GM18498 (cell line): ENCODE results near the gene CCDC69.

Source experiments
- ATAC-seq: cut with Tn5 transposase; IDR thresholded peaks from one replicate; pipeline ENCODE4 v1.9.1; 2021; ENCODE audit warnings: mild to moderate bottlenecking, moderate library complexity; ENCODE audit not compliant: unreplicated experiment

The CCDC69 gene

GRCh38 chr5:151168602-151169344, 55.1 kb downstream of the CCDC69 start:
- ATAC-seq, result no peak

DNA sequence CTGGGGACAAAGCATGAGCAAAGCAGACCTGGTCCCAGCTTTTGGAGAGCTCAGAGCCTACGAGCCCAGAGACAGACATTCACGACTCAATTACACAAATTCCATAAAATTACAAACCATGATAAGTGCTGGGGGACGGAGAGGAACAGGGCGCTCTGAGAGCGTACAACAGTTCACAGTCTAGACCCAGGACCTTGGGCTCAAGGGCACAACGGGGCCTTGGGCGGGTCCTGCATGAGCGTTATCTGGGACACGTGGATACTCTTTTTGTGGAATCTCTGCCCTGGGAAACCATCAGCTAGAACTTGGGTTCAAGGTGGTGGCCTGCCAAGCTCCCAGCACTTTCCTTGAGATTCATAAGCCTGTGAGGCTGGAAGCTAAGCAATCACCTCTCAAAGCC, 56.9 kb downstream of the CCDC69 start:
- ATAC-seq, result no peak

DNA sequence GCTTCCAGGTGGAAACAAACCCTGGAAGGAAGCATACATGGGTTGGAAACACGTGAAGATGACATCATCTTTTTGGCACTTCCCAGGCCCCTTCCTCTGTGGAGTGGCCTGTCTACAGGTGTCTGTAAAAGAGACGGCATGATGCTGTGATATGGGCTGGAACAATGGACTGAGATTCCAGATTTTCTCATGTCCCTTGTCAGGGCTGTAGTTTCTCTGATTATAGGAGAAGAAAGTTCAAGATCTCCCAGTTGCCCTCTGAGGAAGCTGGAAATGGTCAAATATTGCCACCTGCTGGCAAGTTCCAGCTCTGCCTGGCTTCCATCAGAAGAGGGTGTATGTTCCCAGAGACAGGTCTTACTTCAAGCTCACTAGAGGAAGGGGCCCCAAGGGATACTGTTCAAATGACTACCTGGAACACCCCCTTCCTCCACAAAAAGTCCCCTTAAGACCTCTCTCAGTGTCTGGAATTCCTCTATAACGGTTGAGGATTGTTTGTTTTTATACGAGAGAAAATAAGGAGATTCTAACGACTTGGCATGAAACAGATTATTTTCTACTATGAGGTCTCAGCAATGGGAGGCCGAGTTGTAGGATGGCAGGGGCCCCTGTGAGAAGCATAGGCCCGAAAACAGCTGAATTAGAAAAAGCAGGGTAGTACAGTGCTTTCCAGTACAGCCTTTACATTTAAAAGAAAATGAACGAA, 59.1 kb downstream of the CCDC69 start:
- peak; percentile 90 for ATAC-seq

DNA sequence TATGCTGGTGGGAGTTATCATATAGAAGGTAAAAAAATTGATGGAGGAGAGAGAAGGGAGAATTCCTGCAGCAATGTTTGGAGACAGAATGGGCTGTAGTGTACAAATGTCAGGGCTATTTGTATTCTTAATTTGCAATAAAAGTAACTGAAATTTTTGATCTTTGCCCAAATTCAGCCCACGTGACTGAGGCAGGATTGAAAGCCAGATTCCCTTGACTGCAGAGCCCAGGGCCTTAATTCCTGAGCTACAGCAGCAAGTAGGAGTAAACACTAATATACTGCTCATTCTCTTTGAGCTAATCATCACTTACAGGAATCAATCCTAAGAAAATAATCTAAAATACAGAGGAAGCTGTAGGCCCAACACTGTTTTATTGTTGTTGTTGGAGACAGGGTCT, 61.1 kb downstream of the CCDC69 start:
- no peak for ATAC-seq

DNA sequence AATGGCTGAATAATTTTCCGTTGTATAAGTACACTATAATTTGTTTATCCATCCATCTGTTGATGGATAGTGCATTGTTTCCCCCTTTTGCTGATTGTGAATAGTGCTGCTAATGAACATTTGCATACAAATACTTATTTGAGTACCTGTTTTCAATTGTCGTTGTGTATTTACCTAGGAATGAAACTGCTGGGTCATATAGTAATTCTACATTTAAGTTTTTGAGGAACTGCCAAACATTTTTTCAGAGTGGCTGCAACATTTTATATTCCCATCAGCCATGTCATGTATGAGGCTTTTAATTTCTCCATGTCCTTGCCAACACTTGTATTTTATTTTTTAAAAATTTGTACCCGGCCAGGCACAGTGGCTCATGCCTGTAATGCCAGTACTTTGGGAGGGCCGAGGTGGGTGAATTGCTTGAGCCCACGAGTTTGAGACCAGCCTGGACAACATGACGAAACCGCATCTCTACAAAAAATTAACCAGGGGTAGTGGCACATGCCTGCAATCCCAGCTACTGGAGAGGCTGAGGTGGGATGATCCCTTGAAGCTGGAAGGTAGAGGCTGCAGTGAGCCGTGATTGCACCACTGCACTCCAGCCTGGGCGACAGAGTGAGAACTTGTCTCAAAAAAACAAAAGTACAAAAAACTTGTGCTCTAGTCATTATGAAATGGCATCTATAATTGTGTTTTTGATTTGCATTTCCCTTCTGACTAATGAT, 64.1 kb downstream of the CCDC69 start:
- no peak for ATAC-seq

- ATAC-seq, result no peak
Measured at GRCh38 chr5:151158287-151158661, 65.6 kb downstream of the CCDC69 start.

- peak; percentile 70 for ATAC-seq
Measured at GRCh38 chr5:151157426-151158286, 66.2 kb downstream of the CCDC69 start, which contains the start of gene ANXA6. TSS of gene ANXA6 (minus strand) at chr5:151157779. CDS start at chr5:151147901, 9,878 bp downstream.

DNA sequence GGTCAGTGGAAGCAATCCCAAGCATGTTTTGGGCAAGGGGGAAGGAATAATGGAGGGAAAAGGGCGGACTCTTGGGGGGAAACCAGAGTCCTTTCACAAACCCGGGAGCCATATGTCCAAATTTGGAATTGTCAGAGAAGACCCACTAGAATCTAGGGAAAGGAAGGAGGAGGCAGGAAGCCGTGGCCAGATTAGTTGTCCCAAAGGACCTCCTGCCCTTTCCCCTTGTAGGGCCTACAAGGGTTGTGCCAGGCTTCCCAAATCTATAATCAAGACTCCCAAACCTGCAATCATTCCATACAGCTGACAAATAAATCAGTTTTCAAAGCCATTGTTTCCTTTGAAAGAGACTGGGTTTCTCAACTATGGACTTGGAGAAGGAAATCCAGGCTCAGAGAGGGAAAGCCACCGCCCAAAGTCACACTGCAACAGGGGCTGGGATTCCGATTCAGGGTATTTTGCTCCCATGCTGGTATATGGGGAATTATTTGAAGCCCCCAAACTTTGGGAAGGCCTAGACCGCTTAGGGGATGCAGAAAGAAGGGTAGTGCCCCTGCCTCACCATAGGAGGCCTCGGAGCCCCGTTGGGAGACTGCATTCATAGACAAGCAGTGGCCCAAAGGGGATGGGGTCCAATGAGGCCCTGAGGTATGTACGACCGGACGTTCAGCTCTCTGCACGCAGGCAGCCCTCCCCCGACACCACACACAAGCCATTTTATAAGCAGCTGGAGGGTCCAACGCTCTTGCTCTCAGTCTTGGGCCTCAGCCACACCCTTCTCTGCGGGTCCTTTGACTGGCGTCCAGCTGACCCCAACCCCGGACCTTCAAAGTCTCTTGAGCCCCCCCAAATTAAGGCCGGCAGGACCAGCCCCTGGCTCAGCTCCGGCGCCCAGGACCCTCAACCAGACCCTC, 67.1 kb downstream of the CCDC69 start:
- ATAC-seq, result no peak

DNA sequence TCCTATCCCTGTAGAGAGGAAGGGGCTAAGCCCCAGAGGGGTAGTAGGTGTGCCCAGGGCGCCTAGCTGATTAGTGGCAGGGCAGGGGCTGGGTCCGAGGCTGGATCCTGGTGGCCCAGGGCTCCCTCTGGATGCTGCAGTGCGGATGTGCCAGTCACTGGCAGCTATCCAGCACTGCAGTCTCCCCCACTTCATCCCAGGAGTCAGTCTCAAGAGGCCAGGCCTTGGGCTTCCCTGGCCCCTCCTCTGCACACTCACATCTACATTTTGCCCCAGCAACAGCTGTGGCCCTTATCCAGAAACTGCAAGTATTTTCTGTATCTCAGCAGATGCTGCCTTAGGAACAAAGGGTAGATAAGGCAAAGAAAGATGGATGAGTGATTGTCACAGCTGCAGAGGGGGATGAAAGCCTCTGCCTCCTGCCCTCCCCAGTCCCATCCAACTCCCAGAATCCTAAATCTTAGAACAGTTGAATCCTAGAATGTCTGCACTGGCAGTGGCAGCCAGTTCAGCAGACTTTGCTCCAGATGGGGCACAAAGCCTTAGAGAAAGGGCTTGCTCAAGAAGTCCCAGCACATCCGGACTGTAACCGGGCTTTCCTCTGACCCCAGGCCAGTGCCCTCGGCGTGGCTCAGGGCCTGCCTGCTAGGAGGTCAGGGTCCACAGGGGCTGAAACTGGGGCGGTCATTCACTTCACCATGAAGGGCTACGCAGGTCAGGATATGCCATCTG, 68.0 kb downstream of the CCDC69 start:
- peak; percentile 37 for ATAC-seq

GRCh38 chr5:151154931-151155774, 68.7 kb downstream of the CCDC69 start:
- peak; percentile 33 for ATAC-seq

DNA sequence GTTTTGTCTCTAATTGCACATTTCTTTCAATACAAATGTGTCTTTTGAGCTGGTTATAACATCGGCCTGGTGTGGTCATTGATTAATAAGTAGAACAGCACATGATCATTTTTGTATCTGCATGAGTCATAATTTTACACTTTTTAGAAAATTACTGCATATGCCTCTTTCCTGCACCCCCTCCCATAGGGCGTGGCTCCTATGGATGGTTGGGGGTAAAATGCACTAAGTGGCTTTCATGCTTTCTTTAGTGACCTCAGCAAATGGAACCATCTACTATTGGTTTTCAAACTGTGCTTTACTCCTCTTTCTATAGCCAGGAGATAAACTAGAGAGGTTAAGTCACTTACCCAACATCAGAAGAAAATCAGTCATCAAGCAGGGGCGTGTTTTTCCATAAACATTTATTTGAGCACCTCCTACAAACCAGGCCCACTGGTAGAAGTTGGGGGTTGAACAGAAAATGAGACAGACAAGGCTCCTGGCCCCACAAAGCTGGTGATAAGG, 70.1 kb downstream of the CCDC69 start:
- no peak for ATAC-seq

DNA sequence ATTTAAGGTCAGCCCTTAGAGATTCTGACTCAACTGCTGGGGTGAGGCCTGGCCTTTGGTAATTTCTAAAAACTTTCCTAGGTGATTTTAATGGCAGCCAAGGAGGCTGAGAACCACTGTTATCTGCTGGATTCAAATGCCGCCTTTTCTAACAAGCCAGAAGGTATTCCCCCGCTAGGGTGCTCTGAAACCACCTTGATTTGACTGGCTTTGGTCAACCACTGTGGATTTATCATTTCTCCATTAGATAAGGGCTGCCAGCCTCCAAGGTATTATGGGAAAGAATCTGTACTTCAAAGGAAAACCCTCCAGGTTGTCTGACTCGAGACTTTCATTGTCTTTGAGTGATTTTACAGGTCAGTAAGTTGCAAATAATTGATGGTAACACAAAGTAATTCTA, 70.6 kb downstream of the CCDC69 start:
- ATAC-seq, result no peak

DNA sequence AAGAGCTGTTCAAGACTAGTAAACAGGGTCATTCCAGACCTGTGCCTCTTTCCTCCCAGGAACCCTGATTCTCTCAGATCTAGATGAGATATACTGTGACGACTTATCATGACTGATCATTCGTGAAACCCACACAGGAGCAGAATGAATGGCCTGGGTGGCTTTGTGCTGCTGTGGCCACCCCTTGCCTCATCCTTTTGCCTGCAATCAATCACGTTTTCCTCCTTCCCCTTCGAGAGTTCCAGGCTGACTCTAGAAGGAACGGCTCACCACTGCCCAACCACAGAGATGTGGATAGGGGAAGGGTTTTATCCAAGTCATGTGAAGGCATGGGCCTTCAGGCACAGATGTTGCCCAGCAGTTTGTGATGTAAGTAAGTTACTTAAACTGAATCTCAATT, 72.1 kb downstream of the CCDC69 start:
- peak; percentile 28 for ATAC-seq

DNA sequence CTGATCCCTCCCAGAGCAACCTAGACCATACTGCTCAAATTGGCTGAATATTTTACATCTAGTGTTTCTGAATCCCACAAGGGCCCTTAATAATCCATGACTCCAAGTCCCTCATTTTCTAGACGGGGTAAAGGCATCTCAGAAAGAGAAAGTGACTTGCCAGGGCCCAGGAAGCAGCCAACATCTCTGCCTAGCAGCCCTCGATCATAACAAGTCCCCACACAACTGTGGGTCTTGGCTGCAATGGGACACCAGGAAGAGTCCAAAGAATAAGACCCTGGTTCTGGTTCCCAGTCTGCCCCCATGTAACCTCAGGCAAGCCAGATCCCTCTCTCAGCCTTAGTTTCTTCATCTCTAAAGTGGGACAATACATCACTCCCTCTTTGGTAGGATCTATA, 72.6 kb downstream of the CCDC69 start:
- no peak for ATAC-seq

- peak; percentile 64 for ATAC-seq
Measured at GRCh38 chr5:151150471-151151262, 73.2 kb downstream of the CCDC69 start.

GRCh38 chr5:151148583-151148982, 75.3 kb downstream of the CCDC69 start:
- ATAC-seq, result no peak

GRCh38 chr5:151147033-151147432, 76.9 kb downstream of the CCDC69 start:
- ATAC-seq, result no peak
